Kidney glomerular epithelial cell (primary cell): ENCODE results near the gene LNP1.
"Not testable (repeated sequence)": the region's sequence is repeated elsewhere in the genome, so short reads cannot be mapped to it uniquely, and the experiment has no call there.

Experiments
- DNase-seq: peaks from one replicate; lab custom pipeline; 2025; lab: John Stamatoyannopoulos, UW

Gene LNP1

GRCh38 chr3:100400780-100401673 is at the start of gene LNP1, which contains the start of gene TOMM70:
Gene LNP1, plus strand, starts transcription at chr3:100401539. Its CDS starts 28,191 bp downstream, at chr3:100429730.
Gene TOMM70, minus strand, starts transcription at chr3:100401089. Its CDS starts 140 bp downstream, at chr3:100400949.
- peak; percentile 97 for DNase-seq

- not testable (repeated sequence) for DNase-seq
Measured at GRCh38 chr3:100351770-100352169, 49.6 kb upstream of the LNP1 start.

DNA sequence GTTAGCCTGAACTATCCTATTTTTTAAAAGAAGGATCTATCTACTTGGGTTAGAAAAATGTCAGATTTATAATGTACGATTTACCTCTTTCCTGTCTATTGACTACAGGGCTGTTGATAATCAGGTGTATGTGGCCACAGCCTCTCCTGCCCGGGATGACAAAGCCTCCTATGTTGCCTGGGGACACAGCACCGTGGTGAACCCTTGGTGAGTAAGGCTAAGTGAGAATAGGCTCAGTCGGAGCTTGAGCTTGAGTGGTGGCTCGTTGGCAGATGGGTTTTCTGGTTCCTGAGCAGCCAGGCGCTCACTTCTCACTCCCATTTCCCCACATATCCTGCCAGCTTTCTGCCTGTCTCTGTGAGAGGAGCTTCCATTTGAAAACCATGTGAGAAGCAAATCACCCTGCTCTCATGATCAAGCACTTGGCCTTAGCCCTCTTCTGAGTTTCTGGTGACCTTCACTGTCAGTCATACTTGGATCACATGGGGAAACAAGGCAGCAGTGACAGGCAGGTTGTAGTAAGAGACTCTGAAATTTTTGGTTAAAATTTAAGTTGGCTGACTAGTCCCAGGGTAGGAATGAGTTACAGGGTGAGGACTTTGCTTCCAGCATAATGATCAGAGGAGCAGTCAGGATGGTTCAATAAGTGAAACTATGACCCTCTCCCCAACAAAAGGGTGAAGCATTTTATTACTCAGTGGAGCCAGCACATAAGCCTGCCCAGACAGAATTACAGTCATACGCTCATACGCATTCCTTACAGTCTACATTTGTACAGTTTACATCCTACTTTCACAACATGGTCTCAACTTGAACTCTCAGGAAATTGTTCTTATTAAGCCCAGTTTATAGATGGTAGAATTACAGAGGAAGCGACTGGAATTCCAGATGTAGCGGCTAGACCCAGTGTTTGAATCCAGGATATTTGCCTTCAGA is 48.8 kb upstream of the LNP1 start:
- DNase-seq: no peak

GRCh38 chr3:100354850-100355249 is 46.5 kb upstream of the LNP1 start:
- no peak for DNase-seq

DNA sequence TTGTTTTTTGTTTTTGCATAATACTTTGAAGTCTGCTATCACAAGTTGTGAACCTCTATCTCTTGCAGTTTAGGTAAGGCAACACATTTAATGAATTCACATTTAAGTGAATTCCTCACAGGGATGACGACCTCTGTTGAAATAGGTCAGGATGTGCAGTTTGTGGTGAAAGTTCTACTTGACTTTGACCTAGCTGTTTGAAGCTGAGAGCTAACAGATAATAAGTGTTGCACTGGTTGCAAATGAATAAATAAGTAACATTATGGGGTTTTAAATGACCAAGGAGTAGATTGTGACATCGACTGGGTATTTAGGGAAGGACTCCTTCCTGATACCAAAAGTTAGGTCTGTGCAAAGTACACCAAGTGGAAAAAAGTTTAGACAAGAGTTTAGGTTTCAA is 42.9 kb upstream of the LNP1 start:
- no peak for DNase-seq

GRCh38 chr3:100359035-100359434 is 42.3 kb upstream of the LNP1 start:
- DNase-seq: no peak

GRCh38 chr3:100360757-100361496 is 40.4 kb upstream of the LNP1 start:
- DNase-seq: no peak

DNA sequence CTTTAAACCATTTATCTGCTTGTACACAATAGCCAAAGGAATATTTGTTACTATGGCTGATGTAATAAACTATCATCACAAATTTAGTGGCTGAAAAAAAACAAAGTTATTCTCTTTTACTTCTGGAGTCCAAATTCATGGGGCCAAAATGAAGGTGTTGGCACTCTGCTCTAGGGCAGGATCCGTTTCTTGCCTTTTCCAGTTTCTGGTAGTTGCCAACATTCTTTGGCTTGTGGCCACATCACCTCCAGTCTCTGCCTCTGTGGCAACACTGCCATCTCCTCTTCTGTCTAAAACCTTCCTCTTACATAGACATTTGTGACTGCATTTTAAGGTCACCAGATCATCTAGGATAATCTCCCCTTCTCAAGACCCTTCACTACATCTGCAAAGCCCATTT is 39.4 kb upstream of the LNP1 start:
- no peak for DNase-seq

GRCh38 chr3:100364421-100364820 is 36.9 kb upstream of the LNP1 start:
- no peak for DNase-seq

DNA sequence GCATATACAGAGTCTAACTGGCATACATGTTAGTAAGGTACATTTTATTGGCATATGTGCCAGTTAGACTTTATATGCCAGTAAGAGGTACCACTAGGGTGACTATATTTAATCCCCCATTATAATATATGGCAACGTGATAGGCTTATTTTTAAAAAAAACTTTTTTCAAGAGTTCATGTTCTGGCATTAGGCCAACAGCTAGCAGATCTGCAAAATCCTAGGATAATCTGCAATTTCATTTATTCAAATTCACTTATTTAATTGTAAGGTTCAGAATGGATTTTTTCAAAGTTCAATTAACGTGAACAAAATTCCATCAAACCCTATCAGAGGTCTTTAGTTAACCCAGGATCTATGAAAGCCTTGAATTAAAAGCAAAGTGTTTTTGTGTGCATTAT is 34.9 kb upstream of the LNP1 start:
- no peak for DNase-seq

GRCh38 chr3:100368441-100368840 is 32.9 kb upstream of the LNP1 start:
- no peak for DNase-seq

GRCh38 chr3:100370756-100371155 is 30.6 kb upstream of the LNP1 start:
- no peak for DNase-seq

- no peak for DNase-seq
Measured at GRCh38 chr3:100374521-100374920, 26.8 kb upstream of the LNP1 start.

DNA sequence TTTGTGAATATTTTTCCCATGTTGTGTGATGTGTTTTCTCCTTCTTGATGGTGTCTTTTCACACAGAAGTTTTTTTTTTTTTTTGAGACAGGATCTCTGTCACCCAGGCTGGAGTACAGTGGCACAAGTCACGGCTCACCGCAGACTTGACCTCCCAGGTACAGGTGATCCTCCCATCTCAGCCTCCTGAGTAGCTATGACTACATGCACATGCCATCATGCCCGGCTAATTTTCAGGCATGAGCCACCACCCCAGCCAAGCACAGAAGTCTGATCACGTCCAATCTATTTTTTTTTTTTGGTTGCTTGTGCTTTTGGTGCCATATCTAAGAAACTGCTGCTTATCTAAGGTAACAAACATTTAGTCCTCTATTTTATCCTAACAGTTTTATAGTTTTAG is 25.0 kb upstream of the LNP1 start:
- DNase-seq: no peak

- DNase-seq: no peak
Measured at GRCh38 chr3:100384733-100385525, 16.4 kb upstream of the LNP1 start.

- no peak for DNase-seq
Measured at GRCh38 chr3:100386437-100387074, 14.8 kb upstream of the LNP1 start.

GRCh38 chr3:100389025-100389424 is 12.3 kb upstream of the LNP1 start:
- no peak for DNase-seq

DNA sequence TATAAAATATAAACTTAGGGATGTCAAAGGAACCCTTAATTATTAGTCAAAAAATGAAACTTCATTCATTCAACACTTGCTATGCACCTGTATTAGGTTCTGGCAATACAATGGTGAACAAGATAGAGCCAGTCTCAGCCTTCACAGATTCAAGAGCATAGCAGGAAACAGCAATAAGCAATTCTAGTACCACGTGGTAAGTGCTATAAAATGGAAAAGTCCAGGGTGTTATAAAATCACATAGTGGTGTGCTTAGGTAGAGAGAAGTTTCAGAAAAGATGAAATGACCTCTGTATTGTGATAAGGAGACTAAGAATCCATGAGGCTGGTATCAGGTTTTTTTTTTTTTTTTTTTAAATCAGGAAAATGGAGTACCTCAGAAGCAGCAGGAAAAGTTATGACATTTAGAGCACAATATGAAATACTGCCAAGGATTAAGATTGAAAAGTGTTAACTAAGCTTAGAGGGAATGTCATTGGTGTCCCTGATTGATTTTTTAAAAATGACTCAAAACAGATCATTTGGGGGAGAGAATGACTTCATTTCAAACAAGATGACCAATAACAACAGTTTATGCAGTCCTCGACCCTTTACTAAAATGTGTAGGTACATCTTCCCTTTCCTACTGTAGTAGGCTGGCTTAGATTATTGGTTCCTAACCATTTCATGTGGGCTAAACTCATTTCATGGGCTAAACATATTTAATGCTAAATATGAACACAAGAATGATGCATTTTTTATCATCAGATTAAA is 5.5 kb upstream of the LNP1 start:
- no peak for DNase-seq

GRCh38 chr3:100396967-100397366 is 4.4 kb upstream of the LNP1 start:
- no peak for DNase-seq
